SK-N-SH treated with all-trans-retinoic acid at 6 μM for 48 hours (cell line): ENCODE measurements around the gene TSHZ1.

Source experiments
- ATAC-seq: fragments of 200-7000 bp; cut with Tn5 transposase; 3 replicates; pipeline ENCODE4 v1.9.1; 2020; ENCODE audit warnings: mild to moderate bottlenecking, moderate library complexity
- ARNTL ChIP-seq: fragments of 450-650 bp; formaldehyde crosslinking; IDR thresholded peaks from 2 replicates; pipeline ENCODE4 v1.5.0; 2020; ENCODE audit warnings: low read depth, mild to moderate bottlenecking, moderate library complexity, borderline replicate concordance
- BACH2 ChIP-seq: fragments of 250-450 bp; sonication (Bioruptor Pico); IDR thresholded peaks from 2 replicates; pipeline ENCODE4 v1.9.0; 2021; ENCODE audit warnings: mild to moderate bottlenecking, borderline replicate concordance
- CREB5 ChIP-seq: fragments of 250-450 bp; sonication (Bioruptor Pico); IDR thresholded peaks from 2 replicates; pipeline ENCODE4 v1.5.1; 2020; ENCODE audit warnings: low read depth, mild to moderate bottlenecking, moderate library complexity
- CSDC2 ChIP-seq: fragments of 250-450 bp; sonication (Bioruptor Pico); IDR thresholded peaks from 2 replicates; pipeline ENCODE4 v1.5.0; 2020; ENCODE audit warnings: mild to moderate bottlenecking, moderate library complexity
- CSRNP3 ChIP-seq: fragments of 250-450 bp; sonication (Bioruptor Pico); IDR thresholded peaks from 2 replicates; pipeline ENCODE4 v1.5.1; 2021; ENCODE audit warnings: mild to moderate bottlenecking, moderate library complexity
- ESRRG ChIP-seq: fragments of 250-450 bp; sonication (Bioruptor Pico); IDR thresholded peaks from 2 replicates; pipeline ENCODE4 v1.6.1; 2021; ENCODE audit warnings: mild to moderate bottlenecking
- GLIS3 ChIP-seq: fragments of 250-450 bp; sonication (Bioruptor Pico); IDR thresholded peaks from 2 replicates; pipeline ENCODE4 v1.5.0; 2020; ENCODE audit warnings: mild to moderate bottlenecking, moderate library complexity
- ISL1 ChIP-seq: fragments of 250-450 bp; sonication (Bioruptor Pico); IDR thresholded peaks from 2 replicates; pipeline ENCODE4 v2.1.2; 2022; ENCODE audit warnings: mild to moderate bottlenecking, moderate library complexity
- OSR1 ChIP-seq: fragments of 250-450 bp; sonication (Bioruptor Pico); IDR thresholded peaks from 2 replicates; pipeline ENCODE4 v1.8.0; 2022; ENCODE audit warnings: moderate library complexity, mild to moderate bottlenecking, inconsistent platforms
- PATZ1 ChIP-seq: fragments of 250-450 bp; sonication (Bioruptor Pico); IDR thresholded peaks from 2 replicates; pipeline ENCODE4 v1.8.0; 2020; ENCODE audit warnings: mild to moderate bottlenecking, moderate library complexity, borderline replicate concordance
- PPARA ChIP-seq: fragments of 250-450 bp; sonication (Bioruptor Pico); IDR thresholded peaks from 2 replicates; pipeline ENCODE4 v1.5.0; 2020; ENCODE audit warnings: mild to moderate bottlenecking, borderline replicate concordance
- RARB ChIP-seq: fragments of 250-450 bp; sonication (Bioruptor Pico); IDR thresholded peaks from 2 replicates; pipeline ENCODE4 v1.8.0; 2021; ENCODE audit warnings: mild to moderate bottlenecking, moderate library complexity
- SNAI2 ChIP-seq: fragments of 250-450 bp; sonication (Bioruptor Pico); IDR thresholded peaks from 2 replicates; pipeline ENCODE4 v1.5.0; 2020; ENCODE audit warnings: mild to moderate bottlenecking, moderate library complexity
- TCF4 ChIP-seq: fragments of 250-450 bp; sonication (Bioruptor Pico); IDR thresholded peaks from 2 replicates; pipeline ENCODE4 v1.8.0; 2021; ENCODE audit warnings: mild to moderate bottlenecking, moderate library complexity, borderline replicate concordance
- TOX ChIP-seq: fragments of 250-450 bp; sonication (Bioruptor Pico); IDR thresholded peaks from 2 replicates; pipeline ENCODE4 v1.8.0; 2021; ENCODE audit warnings: mild to moderate bottlenecking, moderate library complexity, borderline replicate concordance
- TSHZ2 ChIP-seq: fragments of 250-450 bp; sonication (Bioruptor Pico); IDR thresholded peaks from 2 replicates; pipeline ENCODE4 v1.5.0; 2020; ENCODE audit warnings: mild to moderate bottlenecking, moderate library complexity
- ZC3H10 ChIP-seq: fragments of 250-450 bp; sonication (Bioruptor Pico); IDR thresholded peaks from 2 replicates; pipeline ENCODE4 v1.5.1; 2021; ENCODE audit warnings: mild to moderate bottlenecking, moderate library complexity
- ZFP3 ChIP-seq: fragments of 250-450 bp; sonication (Bioruptor Pico); IDR thresholded peaks from 2 replicates; pipeline ENCODE4 v1.5.0; 2020; ENCODE audit warnings: mild to moderate bottlenecking, moderate library complexity
- ZFP30 ChIP-seq: fragments of 450-650 bp; formaldehyde crosslinking; IDR thresholded peaks from 2 replicates; pipeline ENCODE4 v1.5.0; 2022; ENCODE audit warnings: mild to moderate bottlenecking, moderate library complexity
- ZNF565 ChIP-seq: fragments of 450-650 bp; formaldehyde crosslinking; conservative IDR thresholded peaks from 2 replicates; pipeline ENCODE4 v1.5.0; 2020; ENCODE audit warnings: low read depth, mild to moderate bottlenecking, moderate library complexity
- ZNF70 ChIP-seq: fragments of 450-650 bp; formaldehyde crosslinking; IDR thresholded peaks from 2 replicates; pipeline ENCODE4 v1.5.0; 2020; ENCODE audit warnings: mild to moderate bottlenecking, moderate library complexity
- ZNF8 ChIP-seq: fragments of 450-650 bp; formaldehyde crosslinking; IDR thresholded peaks from 2 replicates; pipeline ENCODE4 v1.5.0; 2020; ENCODE audit warnings: mild to moderate bottlenecking, moderate library complexity

TSHZ1 gene

GRCh38 chr18:75277610-75277928 is 67.0 kb downstream of the TSHZ1 start:
- no peak for ATAC-seq
- no peak for TF ChIP-seq PPARA (CRISPR knock-in tag)
- TF ChIP-seq GLIS3, result no peak
- no peak for TF ChIP-seq ZFP30 (CRISPR knock-in tag)
- no peak for TF ChIP-seq SNAI2
- no peak for TF ChIP-seq ZFP3 (CRISPR knock-in tag)

GRCh38 chr18:75279381-75279780 is 68.8 kb downstream of the TSHZ1 start:
- TF ChIP-seq ZFP30 (CRISPR knock-in tag), result no peak
- no peak for TF ChIP-seq TOX
- no peak for TF ChIP-seq CREB5 (CRISPR knock-in tag)
- no peak for TF ChIP-seq ARNTL (CRISPR knock-in tag)
- TF ChIP-seq ZNF70, result no peak
- TF ChIP-seq RARB (CRISPR knock-in tag), result no peak
- TF ChIP-seq PPARA (CRISPR knock-in tag), result no peak
- TF ChIP-seq CSDC2 (CRISPR knock-in tag), result no peak
- TF ChIP-seq CSRNP3 (CRISPR knock-in tag), result no peak
- no peak for TF ChIP-seq ZNF565 (CRISPR knock-in tag)
- no peak for TF ChIP-seq GLIS3

GRCh38 chr18:75280427-75281280 is 70.1 kb downstream of the TSHZ1 start:
- TF ChIP-seq ZFP3 (CRISPR knock-in tag), result no peak
- no peak for TF ChIP-seq TCF4 (CRISPR knock-in tag)
- TF ChIP-seq ZFP30 (CRISPR knock-in tag), result no peak
- no peak for TF ChIP-seq OSR1 (CRISPR knock-in tag)
- no peak for TF ChIP-seq SNAI2
- TF ChIP-seq ARNTL (CRISPR knock-in tag), result no peak
- no peak for TF ChIP-seq BACH2
- no peak for TF ChIP-seq CSRNP3 (CRISPR knock-in tag)
- TF ChIP-seq CREB5 (CRISPR knock-in tag), result no peak
- TF ChIP-seq RARB (CRISPR knock-in tag), result no peak
- no peak for TF ChIP-seq ZC3H10 (CRISPR knock-in tag)
- TF ChIP-seq TSHZ2 (CRISPR knock-in tag), result no peak
- TF ChIP-seq GLIS3, result no peak
- no peak for TF ChIP-seq PPARA (CRISPR knock-in tag)
- no peak for TF ChIP-seq ISL1
- no peak for ATAC-seq

More at GRCh38 chr18:75279381-75279780, 68.8 kb downstream of the TSHZ1 start:
- no peak for ATAC-seq

- ATAC-seq, result no peak
- no peak for TF ChIP-seq OSR1 (CRISPR knock-in tag)
- TF ChIP-seq PATZ1 (CRISPR knock-in tag), result no peak
- TF ChIP-seq ZNF8, result no peak
- TF ChIP-seq ZC3H10 (CRISPR knock-in tag), result no peak
- TF ChIP-seq ISL1, result no peak
- no peak for TF ChIP-seq ESRRG
- TF ChIP-seq BACH2, result no peak
- TF ChIP-seq GLIS3, result no peak
Measured at GRCh38 chr18:75282746-75283145, 72.1 kb downstream of the TSHZ1 start.
